GM20000 (cell line): Measurements from ENCODE around the gene ECI1.

Experiments used
- DNase-seq: peaks from one replicate; pipeline ENCODE4 v3.0.0; 2012; ENCODE audit warnings: low spot score
- TF ChIP-seq, protein P1 (sequence below): IDR thresholded peaks from 2 replicates; pipeline ENCODE4 v1.5.1; 2012; ENCODE audit warnings: mild to moderate bottlenecking, control low read depth; ENCODE audit errors: extremely low read depth, missing control alignments

Gene ECI1

GRCh38 chr16:2251296-2252111 lies at the start of gene ECI1:
ECI1 (minus strand) TSS chr16:2251587; CDS start chr16:2251566, 21 bp downstream.
- DNase-seq: peak; percentile 100
- TF ChIP-seq, protein P1, sequence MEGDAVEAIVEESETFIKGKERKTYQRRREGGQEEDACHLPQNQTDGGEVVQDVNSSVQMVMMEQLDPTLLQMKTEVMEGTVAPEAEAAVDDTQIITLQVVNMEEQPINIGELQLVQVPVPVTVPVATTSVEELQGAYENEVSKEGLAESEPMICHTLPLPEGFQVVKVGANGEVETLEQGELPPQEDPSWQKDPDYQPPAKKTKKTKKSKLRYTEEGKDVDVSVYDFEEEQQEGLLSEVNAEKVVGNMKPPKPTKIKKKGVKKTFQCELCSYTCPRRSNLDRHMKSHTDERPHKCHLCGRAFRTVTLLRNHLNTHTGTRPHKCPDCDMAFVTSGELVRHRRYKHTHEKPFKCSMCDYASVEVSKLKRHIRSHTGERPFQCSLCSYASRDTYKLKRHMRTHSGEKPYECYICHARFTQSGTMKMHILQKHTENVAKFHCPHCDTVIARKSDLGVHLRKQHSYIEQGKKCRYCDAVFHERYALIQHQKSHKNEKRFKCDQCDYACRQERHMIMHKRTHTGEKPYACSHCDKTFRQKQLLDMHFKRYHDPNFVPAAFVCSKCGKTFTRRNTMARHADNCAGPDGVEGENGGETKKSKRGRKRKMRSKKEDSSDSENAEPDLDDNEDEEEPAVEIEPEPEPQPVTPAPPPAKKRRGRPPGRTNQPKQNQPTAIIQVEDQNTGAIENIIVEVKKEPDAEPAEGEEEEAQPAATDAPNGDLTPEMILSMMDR: peak; percentile 43

- TF ChIP-seq, protein P1: no peak
- DNase-seq: no peak
Measured at GRCh38 chr16:2299915-2300192, 48.5 kb upstream of the ECI1 start.

DNA sequence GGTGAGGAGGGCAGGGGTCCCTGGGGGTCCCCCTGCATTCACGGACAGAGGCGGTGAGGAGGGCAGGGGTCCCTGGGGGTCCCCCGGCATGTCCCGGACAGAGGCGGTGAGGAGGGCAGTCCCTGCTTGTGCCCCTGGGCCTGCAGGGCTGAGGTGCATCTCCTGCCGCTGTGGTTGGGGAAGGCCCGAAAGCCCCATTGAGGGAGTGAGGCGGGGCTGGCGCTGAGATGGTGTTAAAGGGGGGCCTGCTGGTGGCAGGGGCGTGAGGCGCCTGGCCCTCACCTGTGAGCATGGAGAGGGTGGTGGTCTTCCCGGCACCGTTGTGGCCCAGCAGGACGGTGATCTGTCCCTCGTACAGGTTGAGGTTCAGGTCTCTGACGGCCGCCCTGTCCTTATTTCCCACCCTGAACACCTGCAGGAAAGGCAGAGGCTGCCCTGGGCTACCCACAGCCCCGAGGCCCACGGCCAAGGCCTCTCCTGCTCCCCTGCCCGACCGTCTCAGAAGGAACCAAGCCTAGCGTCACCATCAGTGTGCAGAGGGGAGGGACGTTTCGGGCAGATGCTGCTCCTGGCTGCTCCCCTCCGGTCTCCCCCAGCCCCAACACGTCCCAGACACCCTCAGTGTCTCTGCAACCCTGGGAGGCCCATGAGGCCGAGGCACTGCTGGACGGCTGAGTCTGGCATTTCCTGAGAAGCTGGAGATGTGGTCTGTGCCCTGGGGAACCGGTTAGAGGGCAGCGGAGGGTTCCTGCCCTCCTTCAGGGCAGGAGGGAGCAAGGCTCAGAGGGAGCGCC lies 47.9 kb upstream of the ECI1 start:
- TF ChIP-seq, protein P1: no peak
- no peak for DNase-seq

- DNase-seq: no peak
- TF ChIP-seq, protein P1: no peak
Measured at GRCh38 chr16:2298621-2299020, 47.2 kb upstream of the ECI1 start.

- TF ChIP-seq, protein P1: no peak
- no peak for DNase-seq
Measured at GRCh38 chr16:2297506-2297860, 46.1 kb upstream of the ECI1 start.

- TF ChIP-seq, protein P1: peak; percentile 29
- DNase-seq: peak; percentile 65
Measured at GRCh38 chr16:2296661-2297505, 45.5 kb upstream of the ECI1 start.
